Measurements from ENCODE around the gene USPL1. TPM values are rescaled to one million over a fixed set of nuclear protein-coding genes. Genes with fewer than 3 reads are reported as not detected.
"Not testable (repeated sequence)": the region's sequence is repeated elsewhere in the genome, so short reads cannot be mapped to it uniquely, and the experiment has no call there.

USPL1 gene
- 7.4 TPM for total RNA-seq

GRCh38 chr13:30617315-30618185 lies at the start of gene USPL1:
USPL1 (plus strand) TSS chr13:30617920; CDS start chr13:30621141, 3,221 bp downstream.
- ATAC-seq = peak; percentile 85

GRCh38 chr13:30569901-30570576 lies 47.7 kb upstream of the USPL1 start:
- DNase-seq (ENCODE audit: low spot score) = no peak
- no peak for ATAC-seq

More at GRCh38 chr13:30617315-30618185, at the start of gene USPL1:
- peak; percentile 99 for DNase-seq (ENCODE audit: low spot score)

- DNase-seq (ENCODE audit: low spot score) (no peak), ATAC-seq (no peak)
Observed at GRCh38 chr13:30570691-30571090, 47.0 kb upstream of the USPL1 start.

- DNase-seq (ENCODE audit: low spot score) (no peak), ATAC-seq (peak; percentile 86)
Observed at GRCh38 chr13:30572859-30573275, 44.9 kb upstream of the USPL1 start.

GRCh38 chr13:30576528-30576927 lies 41.2 kb upstream of the USPL1 start:
- peak; percentile 88 for ATAC-seq
- peak; percentile 59 for DNase-seq (ENCODE audit: low spot score)

GRCh38 chr13:30577401-30577852 lies 40.3 kb upstream of the USPL1 start:
- no peak for DNase-seq (ENCODE audit: low spot score)
- ATAC-seq = no peak

GRCh38 chr13:30580852-30581502 lies 36.7 kb upstream of the USPL1 start:
- ATAC-seq (no peak), DNase-seq (ENCODE audit: low spot score) (no peak)

GRCh38 chr13:30581582-30581981 lies 36.1 kb upstream of the USPL1 start:
- DNase-seq (ENCODE audit: low spot score) = no peak
- peak; percentile 56 for ATAC-seq

GRCh38 chr13:30584051-30584731 lies 33.5 kb upstream of the USPL1 start:
- ATAC-seq (no peak), DNase-seq (ENCODE audit: low spot score) (no peak)

- ATAC-seq (no peak), DNase-seq (ENCODE audit: low spot score) (no peak)
Observed at GRCh38 chr13:30585748-30586262, 31.9 kb upstream of the USPL1 start.

GRCh38 chr13:30587231-30587630 lies 30.5 kb upstream of the USPL1 start:
- no peak for DNase-seq (ENCODE audit: low spot score)
- no peak for ATAC-seq

- DNase-seq (ENCODE audit: low spot score) (no peak), ATAC-seq (no peak)
Observed at GRCh38 chr13:30587739-30588138, 30.0 kb upstream of the USPL1 start.

GRCh38 chr13:30593001-30593400 lies 24.7 kb upstream of the USPL1 start:
- DNase-seq (ENCODE audit: low spot score) (no peak), ATAC-seq (no peak)

GRCh38 chr13:30600496-30600895 lies 17.2 kb upstream of the USPL1 start:
- ATAC-seq = no peak
- no peak for DNase-seq (ENCODE audit: low spot score)

GRCh38 chr13:30601836-30602235 lies 15.9 kb upstream of the USPL1 start:
- DNase-seq (ENCODE audit: low spot score) (no peak), ATAC-seq (no peak)

GRCh38 chr13:30605052-30605451 lies 12.7 kb upstream of the USPL1 start:
- DNase-seq (ENCODE audit: low spot score) = no peak
- ATAC-seq = no peak

GRCh38 chr13:30607186-30607585 lies 10.5 kb upstream of the USPL1 start:
- ATAC-seq; DNase-seq (ENCODE audit: low spot score): not testable (repeated sequence)

- DNase-seq (ENCODE audit: low spot score) (no peak), ATAC-seq (peak; percentile 63)
Observed at GRCh38 chr13:30607908-30608307, 9.8 kb upstream of the USPL1 start.

- DNase-seq (ENCODE audit: low spot score) (no peak), ATAC-seq (peak; percentile 63)
Observed at GRCh38 chr13:30608364-30608763, 9.4 kb upstream of the USPL1 start.

- DNase-seq (ENCODE audit: low spot score) (no peak), ATAC-seq (no peak)
Observed at GRCh38 chr13:30610311-30610710, 7.4 kb upstream of the USPL1 start.

GRCh38 chr13:30615481-30615865 lies 2.2 kb upstream of the USPL1 start:
- ATAC-seq (no peak), DNase-seq (ENCODE audit: low spot score) (no peak)

All from left lobe of liver (tissue), 2 donors.